ENCODE results near the gene DUSP19.

- TF ChIP-seq ISL1 (CRISPR knock-in tag; IDR thresholded peaks at IDR 0.05): no peak
- no peak for TF ChIP-seq TSHZ2 (CRISPR knock-in tag; IDR thresholded peaks at IDR 0.05)
- TF ChIP-seq CSRNP3 (CRISPR knock-in tag; IDR thresholded peaks at IDR 0.05): no peak
- TF ChIP-seq POU6F1 (CRISPR knock-in tag; IDR thresholded peaks at IDR 0.05; ENCODE audit: borderline replicate concordance, low read depth): no peak
- no peak for TF ChIP-seq ARNTL (CRISPR knock-in tag; IDR thresholded peaks at IDR 0.05; ENCODE audit: borderline replicate concordance, low read depth)
- no peak for TF ChIP-seq ZNF70 (CRISPR knock-in tag; IDR thresholded peaks at IDR 0.05)
- TF ChIP-seq ZNF565 (CRISPR knock-in tag; conservative IDR thresholded peaks at IDR 0.05; ENCODE audit: low read depth): no peak
- TF ChIP-seq CREB5 (CRISPR knock-in tag; IDR thresholded peaks at IDR 0.05; ENCODE audit: low read depth): no peak
- no peak for TF ChIP-seq ESRRG (CRISPR knock-in tag; IDR thresholded peaks at IDR 0.05)
- TF ChIP-seq TOX (CRISPR knock-in tag; IDR thresholded peaks at IDR 0.05; ENCODE audit: borderline replicate concordance): no peak
- TF ChIP-seq ZFP30 (CRISPR knock-in tag; IDR thresholded peaks at IDR 0.05): no peak
- no peak for TF ChIP-seq TCF4 (CRISPR knock-in tag; IDR thresholded peaks at IDR 0.05; ENCODE audit: borderline replicate concordance)
Observed at GRCh38 chr2:183123117-183123958, 44.8 kb downstream of the DUSP19 start.

Measured in SK-N-SH treated with all-trans-retinoic acid at 6 μM for 48 hours (cell line).